ENCODE measurements around the gene GTF2F2. TPM values are rescaled to one million over a fixed set of nuclear protein-coding genes. Genes with fewer than 3 reads are reported as not detected.

Gene GTF2F2
- polyA plus RNA-seq, 1 donor = 19.3 TPM

- 100% methylated on average over 1 of the region's 10 CpGs for WGBS (ENCODE audit: insufficient coverage, low lambda C conversion rate)
- no peak overlapping the region for H3K27ac ChIP-seq (ENCODE audit: low read length)
Measured at GRCh38 chr13:45101327-45102018, 18.8 kb upstream of the GTF2F2 start.

DNA sequence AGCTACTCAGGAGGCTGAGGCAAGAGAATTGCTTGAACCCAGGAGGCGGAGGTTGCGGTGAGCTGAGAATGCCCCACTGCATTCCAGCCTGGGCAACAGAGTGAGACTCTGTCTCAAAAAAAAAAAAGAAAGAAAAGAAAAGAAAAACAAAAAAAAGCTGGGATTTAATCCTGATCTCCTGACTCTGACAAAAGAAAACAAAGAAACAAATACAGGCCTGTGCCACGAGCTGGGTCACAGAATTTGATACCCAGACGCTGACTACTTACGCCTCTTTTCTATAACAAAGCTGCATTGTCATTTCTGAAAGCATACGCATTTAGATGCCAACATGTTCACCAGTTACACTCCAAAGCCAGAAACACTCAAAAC, 18.2 kb upstream of the GTF2F2 start:
- Histone ChIP-seq H3K4me3 (ENCODE audit: low read length) (no peak overlapping the region), H3K9me3 (ENCODE audit: control insufficient read depth, low read depth, low read length) (no peaks in the 10 kb centered on the region), H3K27ac (ENCODE audit: low read length) (no peak overlapping the region), H3K4me1 (ENCODE audit: control insufficient read depth, insufficient read depth, low read length) (no peaks in the 10 kb centered on the region), H3K36me3 (ENCODE audit: control insufficient read depth, insufficient read depth, low read length) (no peaks in the 10 kb centered on the region), H3K27me3 (ENCODE audit: control insufficient read depth, insufficient read depth, low read length) (no peaks in the 10 kb centered on the region)
- 100% methylated on average over 2 of the region's 6 CpGs for WGBS (ENCODE audit: insufficient coverage, low lambda C conversion rate)
- no peak for DNase-seq

More at GRCh38 chr13:45101327-45102018, 18.8 kb upstream of the GTF2F2 start:
- no peaks in the 10 kb centered on the region for H3K9me3 ChIP-seq (ENCODE audit: control insufficient read depth, low read depth, low read length)
- no peaks in the 10 kb centered on the region for H3K36me3 ChIP-seq (ENCODE audit: control insufficient read depth, insufficient read depth, low read length)
- H3K4me1 ChIP-seq (ENCODE audit: control insufficient read depth, insufficient read depth, low read length) = no peaks in the 10 kb centered on the region
- DNase-seq = no peak
- H3K27me3 ChIP-seq (ENCODE audit: control insufficient read depth, insufficient read depth, low read length) = no peaks in the 10 kb centered on the region
- no peak overlapping the region for H3K4me3 ChIP-seq (ENCODE audit: low read length)

- no peak for DNase-seq
- H3K4me3 ChIP-seq (ENCODE audit: low read length) = no peak overlapping the region
- H3K27ac ChIP-seq (ENCODE audit: low read length) = no peak overlapping the region
- no peaks in the 10 kb centered on the region for H3K4me1 ChIP-seq (ENCODE audit: control insufficient read depth, insufficient read depth, low read length)
- WGBS (ENCODE audit: insufficient coverage, low lambda C conversion rate) = 100% methylated on average over 2 of the region's 2 CpGs
- no peaks in the 10 kb centered on the region for H3K36me3 ChIP-seq (ENCODE audit: control insufficient read depth, insufficient read depth, low read length)
- no peaks in the 10 kb centered on the region for H3K27me3 ChIP-seq (ENCODE audit: control insufficient read depth, insufficient read depth, low read length)
- H3K9me3 ChIP-seq (ENCODE audit: control insufficient read depth, low read depth, low read length) = no peaks in the 10 kb centered on the region
Measured at GRCh38 chr13:45103449-45103848, 16.9 kb upstream of the GTF2F2 start.

DNA sequence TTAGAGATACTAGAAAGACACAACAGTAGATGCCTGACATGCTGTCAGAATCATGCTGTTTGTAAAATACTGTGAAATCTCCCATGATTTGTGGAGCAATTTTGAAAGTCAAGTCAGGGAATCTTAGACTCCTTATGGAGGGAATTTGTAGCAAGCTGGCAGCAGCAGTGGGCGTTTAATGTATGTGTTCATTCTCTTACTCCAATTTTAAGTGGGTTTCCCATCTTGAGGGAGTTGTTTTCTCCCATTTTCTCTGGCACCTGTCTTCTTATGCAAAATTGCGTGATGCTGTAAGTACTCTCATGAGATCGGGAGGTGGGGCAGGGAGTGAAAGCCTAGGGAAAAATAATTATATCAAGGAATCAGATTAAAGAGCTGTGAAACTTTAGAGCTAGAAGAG, 16.0 kb upstream of the GTF2F2 start:
- Histone ChIP-seq H3K4me3 (ENCODE audit: low read length) (no peak overlapping the region), H3K9me3 (ENCODE audit: control insufficient read depth, low read depth, low read length) (no peaks in the 10 kb centered on the region), H3K4me1 (ENCODE audit: control insufficient read depth, insufficient read depth, low read length) (no peaks in the 10 kb centered on the region), H3K27ac (ENCODE audit: low read length) (no peak overlapping the region), H3K36me3 (ENCODE audit: control insufficient read depth, insufficient read depth, low read length) (no peaks in the 10 kb centered on the region), H3K27me3 (ENCODE audit: control insufficient read depth, insufficient read depth, low read length) (no peaks in the 10 kb centered on the region)
- no peak for DNase-seq
- whole genome bisulfite sequencing (ENCODE audit: insufficient coverage, low lambda C conversion rate) = no CpG with 5 or more reads among the region's 3 CpGs

DNA sequence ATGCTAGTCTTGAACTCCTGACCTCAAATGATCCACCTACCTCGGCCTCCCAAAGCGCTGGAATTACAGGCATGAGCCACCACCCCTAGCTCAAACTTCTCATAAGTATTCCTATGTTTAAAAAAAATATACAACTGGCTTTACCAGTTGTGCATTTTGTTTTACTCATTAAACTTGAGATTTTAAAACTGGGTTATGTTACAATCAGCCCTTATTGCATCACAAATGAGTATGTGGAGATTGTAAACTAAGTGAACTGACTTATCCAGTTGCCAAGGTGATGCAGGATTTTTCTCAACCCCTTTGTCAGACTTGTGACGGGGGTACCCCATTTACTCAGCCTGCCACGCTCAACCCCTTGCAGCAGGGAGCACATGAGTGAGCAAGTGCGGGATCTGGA, 14.4 kb upstream of the GTF2F2 start:
- no CpG with 5 or more reads among the region's 5 CpGs for WGBS (ENCODE audit: insufficient coverage, low lambda C conversion rate)
- no peak overlapping the region for H3K4me3 ChIP-seq (ENCODE audit: low read length)

GRCh38 chr13:45107539-45107938, 12.8 kb upstream of the GTF2F2 start:
- H3K36me3 ChIP-seq (ENCODE audit: control insufficient read depth, insufficient read depth, low read length) = no peaks in the 10 kb centered on the region
- no CpG with 5 or more reads among the region's 1 CpG for WGBS (ENCODE audit: insufficient coverage, low lambda C conversion rate)
- H3K4me3 ChIP-seq (ENCODE audit: low read length) = no peak overlapping the region
- no peaks in the 10 kb centered on the region for H3K9me3 ChIP-seq (ENCODE audit: control insufficient read depth, low read depth, low read length)
- H3K27ac ChIP-seq (ENCODE audit: low read length) = no peak overlapping the region
- no peak for DNase-seq
- H3K4me1 ChIP-seq (ENCODE audit: control insufficient read depth, insufficient read depth, low read length) = no peaks in the 10 kb centered on the region
- H3K27me3 ChIP-seq (ENCODE audit: control insufficient read depth, insufficient read depth, low read length) = no peaks in the 10 kb centered on the region

More for the DNA sequence above, 14.4 kb upstream of the GTF2F2 start:
- Histone ChIP-seq H3K9me3 (ENCODE audit: control insufficient read depth, low read depth, low read length) (no peaks in the 10 kb centered on the region), H3K27me3 (ENCODE audit: control insufficient read depth, insufficient read depth, low read length) (no peaks in the 10 kb centered on the region), H3K36me3 (ENCODE audit: control insufficient read depth, insufficient read depth, low read length) (no peaks in the 10 kb centered on the region), H3K4me1 (ENCODE audit: control insufficient read depth, insufficient read depth, low read length) (no peaks in the 10 kb centered on the region), H3K27ac (ENCODE audit: low read length) (no peak overlapping the region)
- no peak for DNase-seq

DNA sequence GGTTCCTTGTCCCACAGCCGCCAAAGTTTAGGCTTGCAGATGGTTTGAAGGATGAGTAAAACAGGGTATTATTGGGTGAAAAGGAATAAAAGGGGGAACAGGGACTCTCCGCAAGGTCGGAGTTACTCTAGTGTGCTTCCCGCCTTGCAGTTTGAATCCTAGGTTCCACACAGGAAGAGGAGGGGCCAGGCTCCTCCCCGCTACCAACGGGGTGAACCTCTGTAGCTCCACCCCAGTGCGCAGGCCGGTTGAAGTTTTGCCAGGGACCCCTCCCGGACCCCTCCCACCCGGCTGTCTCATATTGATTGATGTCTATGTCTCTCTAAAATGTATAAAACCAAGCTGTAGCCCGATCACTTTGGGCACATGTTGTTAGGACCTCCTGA, 11.6 kb upstream of the GTF2F2 start:
- WGBS (ENCODE audit: insufficient coverage, low lambda C conversion rate) = no CpG with 5 or more reads among the region's 11 CpGs
- H3K36me3 ChIP-seq (ENCODE audit: control insufficient read depth, insufficient read depth, low read length) = no peaks in the 10 kb centered on the region
- no peak overlapping the region for H3K4me3 ChIP-seq (ENCODE audit: low read length)

GRCh38 chr13:45109102-45109720, 11.1 kb upstream of the GTF2F2 start:
- no peak overlapping the region for H3K4me3 ChIP-seq (ENCODE audit: low read length)

More for the DNA sequence above, 11.6 kb upstream of the GTF2F2 start:
- DNase-seq = no peak
- no peaks in the 10 kb centered on the region for H3K4me1 ChIP-seq (ENCODE audit: control insufficient read depth, insufficient read depth, low read length)
- H3K9me3 ChIP-seq (ENCODE audit: control insufficient read depth, low read depth, low read length) = no peaks in the 10 kb centered on the region
- no peak overlapping the region for H3K27ac ChIP-seq (ENCODE audit: low read length)
- no peaks in the 10 kb centered on the region for H3K27me3 ChIP-seq (ENCODE audit: control insufficient read depth, insufficient read depth, low read length)

DNA sequence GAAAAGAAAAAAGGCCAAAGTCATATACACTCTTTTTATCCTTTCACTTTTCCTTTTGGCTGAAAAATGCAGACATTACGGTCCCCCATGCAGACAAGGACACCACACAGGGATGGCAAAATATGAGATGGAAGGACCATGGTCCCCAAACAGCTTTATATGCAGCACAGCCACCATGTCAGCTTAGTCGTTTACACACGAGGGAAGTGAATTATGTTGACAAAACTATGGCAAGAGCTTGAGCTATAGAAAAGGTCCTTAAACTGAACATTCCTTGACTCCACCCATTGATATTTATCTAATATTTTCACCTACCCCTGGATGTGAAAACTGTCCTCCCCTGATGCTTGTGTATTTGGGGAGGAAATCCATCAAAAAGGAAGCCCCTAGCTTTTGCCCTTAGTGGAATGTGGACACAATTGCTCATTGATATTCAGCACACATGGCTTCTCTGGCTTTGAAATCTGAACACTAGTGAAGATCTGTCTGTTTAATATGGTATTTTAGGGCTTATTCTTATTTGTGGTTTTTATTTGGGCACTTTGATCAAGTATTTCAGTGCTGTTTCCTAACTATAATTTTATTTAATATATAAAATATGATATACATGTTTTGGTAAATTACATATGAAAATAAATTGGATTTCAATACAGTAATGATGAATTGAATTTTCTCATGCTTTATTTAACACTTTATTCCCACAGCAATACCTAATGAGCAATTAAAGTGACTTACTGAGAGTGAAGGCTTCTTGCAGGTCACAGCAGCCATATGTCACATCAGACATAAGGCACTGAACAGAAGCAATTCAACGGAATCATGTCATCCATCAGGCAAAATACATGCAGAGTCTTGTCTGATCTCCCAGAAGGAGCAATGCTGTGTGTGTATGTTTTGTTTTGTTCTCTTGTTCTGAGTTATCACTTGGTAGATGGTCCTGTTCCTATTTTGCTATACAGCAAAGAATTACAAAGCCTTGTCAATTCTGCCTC, 6.8 kb upstream of the GTF2F2 start:
- H3K36me3 ChIP-seq (ENCODE audit: control insufficient read depth, insufficient read depth, low read length) = no peaks in the 10 kb centered on the region
- H3K27me3 ChIP-seq (ENCODE audit: control insufficient read depth, insufficient read depth, low read length) = no peaks in the 10 kb centered on the region
- WGBS (ENCODE audit: insufficient coverage, low lambda C conversion rate) = no CpG with 5 or more reads among the region's 4 CpGs
- DNase-seq = no peak
- H3K4me1 ChIP-seq (ENCODE audit: control insufficient read depth, insufficient read depth, low read length) = no peaks in the 10 kb centered on the region
- no peaks in the 10 kb centered on the region for H3K9me3 ChIP-seq (ENCODE audit: control insufficient read depth, low read depth, low read length)
- H3K27ac ChIP-seq (ENCODE audit: low read length) = no peak overlapping the region
- H3K4me3 ChIP-seq (ENCODE audit: low read length) = no peak overlapping the region

More at GRCh38 chr13:45109102-45109720, 11.1 kb upstream of the GTF2F2 start:
- no CpG with 5 or more reads among the region's 5 CpGs for WGBS (ENCODE audit: insufficient coverage, low lambda C conversion rate)
- Histone ChIP-seq H3K27me3 (ENCODE audit: control insufficient read depth, insufficient read depth, low read length) (no peaks in the 10 kb centered on the region), H3K4me1 (ENCODE audit: control insufficient read depth, insufficient read depth, low read length) (no peaks in the 10 kb centered on the region), H3K27ac (ENCODE audit: low read length) (no peak overlapping the region), H3K36me3 (ENCODE audit: control insufficient read depth, insufficient read depth, low read length) (no peaks in the 10 kb centered on the region), H3K9me3 (ENCODE audit: control insufficient read depth, low read depth, low read length) (no peaks in the 10 kb centered on the region)
- no peak for DNase-seq

DNA sequence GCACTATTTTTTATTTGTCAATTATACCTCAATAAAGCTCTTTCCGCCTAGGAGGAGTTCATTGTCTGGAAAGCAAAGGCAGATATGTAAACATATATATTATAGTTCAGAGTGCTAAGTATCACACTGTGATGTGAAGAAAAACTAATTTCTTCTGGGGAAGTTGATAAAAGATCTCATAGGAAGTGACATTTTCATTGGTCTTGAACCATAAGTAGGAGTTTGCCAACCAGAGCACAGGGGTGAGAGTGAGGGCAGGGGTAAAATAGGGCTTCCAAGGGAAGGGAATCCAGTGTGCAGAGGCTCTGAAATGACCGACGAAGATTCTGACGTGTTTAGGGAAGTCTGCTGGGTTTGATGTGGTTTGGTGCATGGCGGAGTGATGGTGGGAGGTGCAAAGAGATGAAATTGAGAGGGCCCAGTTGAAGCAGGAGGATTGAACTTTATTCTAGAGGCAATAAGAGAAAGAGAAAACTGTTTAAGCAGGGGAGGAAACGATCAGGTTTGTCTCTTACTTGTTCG, 780 bp upstream of the GTF2F2 start:
- no peaks in the 10 kb centered on the region for H3K9me3 ChIP-seq (ENCODE audit: control insufficient read depth, low read depth, low read length)
- WGBS (ENCODE audit: insufficient coverage, low lambda C conversion rate) = 83% methylated on average over 1 of the region's 7 CpGs
- DNase-seq = peak in 1 of 2 donors; percentile 40

More for the DNA sequence above, 780 bp upstream of the GTF2F2 start:
- H3K36me3 ChIP-seq (ENCODE audit: control insufficient read depth, insufficient read depth, low read length) = no peaks in the 10 kb centered on the region
- peak overlapping the region; percentile 78 for H3K4me3 ChIP-seq (ENCODE audit: low read length)
- H3K27ac ChIP-seq (ENCODE audit: low read length) = peak overlapping the region; percentile 76
- no peaks in the 10 kb centered on the region for H3K27me3 ChIP-seq (ENCODE audit: control insufficient read depth, insufficient read depth, low read length)
- no peaks in the 10 kb centered on the region for H3K4me1 ChIP-seq (ENCODE audit: control insufficient read depth, insufficient read depth, low read length)

All from large intestine (tissue), 3 donors.